ENCODE data around the gene CHSY1. TPM values are rescaled to one million over a fixed set of nuclear protein-coding genes. Genes with fewer than 3 reads are reported as not detected.

CHSY1 gene
- total and polyA plus RNA-seq, 2 of the 4 experiments (the other 2 are of a cell fraction), result 40.9 to 53.2 TPM

- Histone ChIP-seq H3K9ac (ENCODE audit: low read depth, low read length) (peak overlapping the region; percentile 18; the same call in 1 of the 2 replicates), H4K91ac (ENCODE audit: insufficient read depth, low read depth, low read length) (peak overlapping the region; percentile 99), H3K14ac (replicated peaks; ENCODE audit: low read depth, low read length) (peak overlapping the region; percentile 74), H4K5ac (ENCODE audit: low read depth, low read length) (peak overlapping the region; percentile 66), H3K18ac (ENCODE audit: low read depth, low read length) (peak overlapping the region; percentile 67), H3K4me3 (ENCODE audit: insufficient read depth, low read depth, low read length) (no peak overlapping the region), H2BK20ac (ENCODE audit: low read depth, low read length) (peak overlapping the region; percentile 72), H2BK120ac (ENCODE audit: low read depth, low read length) (peak overlapping the region; percentile 98), H3K27me3 (ENCODE audit: control insufficient read depth, insufficient read depth, low read length) (no peaks in the 10 kb centered on the region), H3K9me1 (ENCODE audit: insufficient read depth, low read length) (peaks cover 3% of the 10 kb centered on the region), H2BK15ac (ENCODE audit: low read depth, low read length) (peak overlapping the region; percentile 98; the same call in 2 of the 3 replicates), H3K4ac (ENCODE audit: low read depth, low read length) (peak overlapping the region; percentile 98), H3K4me2 (ENCODE audit: low read depth, low read length) (peak overlapping the region; percentile 20; the same call in 1 of the 2 replicates), H3K4me1 (ENCODE audit: control insufficient read depth, insufficient read depth, low read length) (peaks cover 23% of the 10 kb centered on the region), H3K27ac (ENCODE audit: insufficient read depth, low read length) (peak overlapping the region; percentile 97), H3K79me1 (ENCODE audit: low read depth in 1 of 2, low read length in 2 of 2) (peaks cover 0 to 16% of the 10 kb centered on the region in 2 experiments; a peak in 3 of 4 replicates), H2BK5ac (ENCODE audit: low read depth, low read length, poor library complexity, severe bottlenecking) (peak overlapping the region; percentile 96), H3K23ac (ENCODE audit: low read depth, low read length) (peak overlapping the region; percentile 47), H3K9me3 (ENCODE audit: control insufficient read depth, insufficient read depth, low read length) (no peaks in the 10 kb centered on the region), H3K36me3 (ENCODE audit: control insufficient read depth, insufficient read depth, low read length) (no peaks in the 10 kb centered on the region), H4K20me1 (ENCODE audit: insufficient read depth, low read length) (no peaks in the 10 kb centered on the region; the same call in 1 of the 2 replicates), H2AFZ (replicated peaks; ENCODE audit: low read length, poor library complexity) (peak overlapping the region; percentile 73), H2AK9ac (replicated peaks; ENCODE audit: low read depth, low read length, poor library complexity) (peak overlapping the region; percentile 96), H4K8ac (ENCODE audit: low read depth in 2 of 2, low read length in 2 of 2) (peak overlapping the region; percentile 96 to 97), H2AK5ac (ENCODE audit: low read depth, low read length) (peak overlapping the region; percentile 94), H3K56ac (ENCODE audit: extremely low read depth, insufficient read depth, low read length) (peak overlapping the region; percentile 95)
- CTCF ChIA-PET, result interaction anchor here (0.5 kb wide), 1 partner anchor 124 kb away, joined by 3 read pairs; no protein-coding TSS in a partner anchor
- POLR2A ChIA-PET (ENCODE audit: unreplicated experiment), result interaction anchor here (0.6 to 0.8 kb wide), 2 partner anchors 10 to 18 kb away, joined by 4 read pairs; no protein-coding TSS in a partner anchor
- intact Hi-C loops (cut with micrococcal nuclease), result no loop called here
- dilution Hi-C loops (cut with HindIII; ENCODE audit: low sequenced_read_pairs, unreplicated experiment), result no loop called here
- DNase-seq, result peak; percentile 99
- BruUV-seq (replicated peaks), result no TSS peak
- peak; percentile 70 for ATAC-seq (ENCODE audit: low read depth)
- in situ Hi-C loops (cut with MboI; ENCODE audit: low sequenced_read_pairs), result no loop called here
- 40% methylated on average over 7 of the region's 18 CpGs; no CpG with 5 or more reads in 1 of the 2 experiments for WGBS, 2 experiments (ENCODE audit: extremely low coverage in 2 of 2, insufficient read length in 1 of 2)
- TF ChIP-seq POLR2A (IDR thresholded peaks at IDR 0.05; ENCODE audit: low read depth, low read length) (no peak), CTCF (conservative IDR thresholded peaks at IDR 0.05; ENCODE audit: low read depth, low read length) (no peak), FOS (IDR thresholded peaks at IDR 0.05; ENCODE audit: low read depth, low read length) (peak; percentile 86), BHLHE40 (IDR thresholded peaks at IDR 0.05; ENCODE audit: low read depth, low read length) (peak; percentile 66; the same call in 1 of the 2 replicates), CEBPB (IDR thresholded peaks at IDR 0.05; ENCODE audit: low read depth, low read length) (peak; percentile 86), ELK1 (IDR thresholded peaks at IDR 0.05; ENCODE audit: borderline replicate concordance, low read depth, low read length) (no peak), USF2 (IDR thresholded peaks at IDR 0.05; ENCODE audit: low read depth, low read length) (no peak), NFE2L2 (IDR thresholded peaks at IDR 0.05; ENCODE audit: low read depth, low read length) (peak; percentile 76; the same call in 1 of the 2 replicates), RAD21 (IDR thresholded peaks at IDR 0.05; ENCODE audit: low read length) (peak; percentile 12; the same call in 1 of the 2 replicates), MXI1 (IDR thresholded peaks at IDR 0.05; ENCODE audit: borderline replicate concordance, low read depth, low read length) (no peak; the same call in 1 of the 2 replicates), RCOR1 (IDR thresholded peaks at IDR 0.05; ENCODE audit: insufficient replicate concordance, low read length) (no peak), MAZ (IDR thresholded peaks at IDR 0.05; ENCODE audit: borderline replicate concordance, low read depth, low read length) (no peak), CHD1 (IDR thresholded peaks at IDR 0.05; ENCODE audit: low read depth, low read length) (no peak)
These were observed 123.4 kb downstream of the CHSY1 start for GRCh38 chr15:101128221-101129015.
